H9 (cell line): ENCODE data around the gene CRYBA2. TPM values are rescaled to one million over a fixed set of nuclear protein-coding genes. Genes with fewer than 3 reads are reported as not detected.

ENCODE experiments used
- DNase-seq: peaks from one replicate; pipeline ENCODE4 v3.0.0-alpha.2; 2017
- H2AFZ ChIP-seq: one replicate; pipeline ENCODE4 v1.6.1; 2013; ENCODE audit warnings: mild to moderate bottlenecking, low read length, control low read depth, moderate library complexity
- H2AK5ac ChIP-seq: 2 replicates; pipeline ENCODE4 v1.6.1; 2013; ENCODE audit warnings: low read length, control low read depth, mixed read lengths; ENCODE audit not compliant: insufficient read length
- H2BK120ac ChIP-seq: one replicate; pipeline ENCODE4 v1.6.1; 2013; ENCODE audit warnings: low read depth, mild to moderate bottlenecking, low read length, control low read depth, inconsistent platforms; ENCODE audit not compliant: poor library complexity, severe bottlenecking
- H2BK12ac ChIP-seq: 2 replicates; pipeline ENCODE4 v1.6.1; 2013; ENCODE audit warnings: low read length, control low read depth, mixed read lengths, low read depth; ENCODE audit not compliant: insufficient read length
- H2BK15ac ChIP-seq: 2 replicates; pipeline ENCODE4 v1.6.1; 2013; ENCODE audit warnings: low read depth, low read length, control low read depth
- H2BK20ac ChIP-seq: one replicate; pipeline ENCODE4 v1.6.1; 2013; ENCODE audit warnings: low read depth, mild to moderate bottlenecking, low read length, control low read depth, inconsistent platforms; ENCODE audit not compliant: poor library complexity, severe bottlenecking
- H2BK5ac ChIP-seq: 2 replicates; pipeline ENCODE4 v1.6.1; 2013; ENCODE audit warnings: low read length, control low read depth, mixed read lengths; ENCODE audit not compliant: insufficient read length
- H3K14ac ChIP-seq: 2 replicates; pipeline ENCODE4 v1.6.1; 2013; ENCODE audit warnings: low read length, control low read depth; ENCODE audit not compliant: insufficient read depth
- H3K18ac ChIP-seq: 2 replicates; pipeline ENCODE4 v1.6.1; 2013; ENCODE audit warnings: low read depth, mild to moderate bottlenecking, mixed read lengths, low read length, control low read depth; ENCODE audit not compliant: insufficient read length
- H3K23ac ChIP-seq: 2 replicates; pipeline ENCODE4 v1.6.1; 2013; ENCODE audit warnings: low read length, control low read depth, mixed read lengths, low read depth; ENCODE audit not compliant: insufficient read length
- H3K23me2 ChIP-seq: 2 replicates; pipeline ENCODE4 v1.6.1; 2013; ENCODE audit warnings: low read depth, mild to moderate bottlenecking, mixed read lengths, low read length, control low read depth; ENCODE audit not compliant: insufficient read length, poor library complexity, severe bottlenecking
- H3K27ac ChIP-seq: 2 replicates; pipeline ENCODE4 v1.5.1; 2013; ENCODE audit warnings: low read length, control low read depth, mixed read lengths, low read depth; ENCODE audit not compliant: insufficient read length
- H3K27me3 ChIP-seq: 2 replicates; pipeline ENCODE4 v1.6.1; 2013; ENCODE audit warnings: low read length, control low read depth, inconsistent platforms; ENCODE audit not compliant: insufficient read depth
- H3K4ac ChIP-seq: 2 replicates; pipeline ENCODE4 v1.6.1; 2013; ENCODE audit warnings: low read depth, mild to moderate bottlenecking, control low read depth, inconsistent platforms, low read length, moderate library complexity
- H3K4me1 ChIP-seq: 2 replicates; pipeline ENCODE4 v1.6.1; 2013; ENCODE audit warnings: low read length, control low read depth, inconsistent platforms; ENCODE audit not compliant: insufficient read depth
- H3K4me2 ChIP-seq: 2 replicates; pipeline ENCODE4 v1.6.1; 2013; ENCODE audit warnings: low read length, control low read depth, mixed read lengths; ENCODE audit not compliant: insufficient read length, insufficient read depth
- H3K56ac ChIP-seq: 2 replicates; pipeline ENCODE4 v1.6.1; 2013; ENCODE audit warnings: low read depth, mild to moderate bottlenecking, mixed read lengths, low read length, control low read depth; ENCODE audit not compliant: insufficient read length
- H3K79me1 ChIP-seq: 2 replicates; pipeline ENCODE4 v1.6.1; 2013; ENCODE audit warnings: low read depth, mild to moderate bottlenecking, moderate library complexity, low read length, control low read depth, inconsistent platforms; ENCODE audit not compliant: insufficient read depth, poor library complexity, severe bottlenecking
- H3K79me2 ChIP-seq: 2 replicates; pipeline ENCODE4 v1.6.1; 2013; ENCODE audit warnings: low read length, control low read depth, inconsistent platforms; ENCODE audit not compliant: insufficient read depth
- H3K9ac ChIP-seq: 2 replicates; pipeline ENCODE4 v1.6.1; 2013; ENCODE audit warnings: low read length, control low read depth, mixed read lengths; ENCODE audit not compliant: insufficient read length; ENCODE audit errors: extremely low read depth
- H3K9me3 ChIP-seq: one replicate; pipeline ENCODE4 v1.6.1; 2013; ENCODE audit warnings: low read depth, low read length, inconsistent platforms; ENCODE audit not compliant: control insufficient read depth
- H3T11ph ChIP-seq: one replicate; pipeline ENCODE4 v1.6.1; 2013; ENCODE audit warnings: mild to moderate bottlenecking, low read length, control low read depth, inconsistent platforms
- H4K20me1 ChIP-seq: one replicate; pipeline ENCODE4 v1.6.1; 2013; ENCODE audit not compliant: control insufficient read depth, insufficient read length, insufficient read depth
- H4K5ac ChIP-seq: 2 replicates; pipeline ENCODE4 v1.6.1; 2013; ENCODE audit warnings: low read depth, mild to moderate bottlenecking, mixed read lengths, low read length, control low read depth; ENCODE audit not compliant: insufficient read length
- H4K8ac ChIP-seq: replicated peaks from 2 replicates; pipeline ENCODE4 v1.6.1; 2013; ENCODE audit warnings: low read length, control low read depth, mixed read lengths, low read depth; ENCODE audit not compliant: insufficient read length
- H4K91ac ChIP-seq: 2 replicates; pipeline ENCODE4 v1.6.1; 2013; ENCODE audit warnings: low read depth, mild to moderate bottlenecking, moderate library complexity, mixed read lengths, low read length, control low read depth; ENCODE audit not compliant: insufficient read length
- H3K27ac Mint-ChIP-seq, 3 experiments: 2 replicates in 2 of 3; 3 replicates in 1 of 3; pipeline ENCODE4 v1.8.0; 2020 to 2021; ENCODE audit warnings: mixed read lengths in 3 of 3, mild to moderate bottlenecking in 1 of 3, moderate library complexity in 1 of 3
- H3K27me3 Mint-ChIP-seq: 2 replicates; pipeline ENCODE4 v1.8.0; 2021; ENCODE audit warnings: low read depth, mild to moderate bottlenecking, moderate library complexity, mixed read lengths
- H3K36me3 Mint-ChIP-seq, 3 experiments: 2 replicates in 2 of 3; 3 replicates in 1 of 3; pipeline ENCODE4 v1.8.0; 2020 to 2021; ENCODE audit warnings: low read depth in 3 of 3, mixed read lengths in 3 of 3; ENCODE audit not compliant: insufficient read depth in 1 of 3
- H3K4me1 Mint-ChIP-seq, 2 experiments: 2 replicates each; pipeline ENCODE4 v1.8.0; 2020; ENCODE audit warnings: mixed read lengths in 2 of 2
- H3K4me3 Mint-ChIP-seq, 2 experiments: 2 replicates in 1 of 2; 3 replicates in 1 of 2; pipeline ENCODE4 v1.8.0; 2020 to 2021; ENCODE audit warnings: mild to moderate bottlenecking in 2 of 2, mixed read lengths in 2 of 2, moderate library complexity in 1 of 2
- H3K9me3 Mint-ChIP-seq, 2 experiments: 2 replicates in 1 of 2; 3 replicates in 1 of 2; pipeline ENCODE4 v1.8.0; 2020; ENCODE audit warnings: mild to moderate bottlenecking in 2 of 2, mixed read lengths in 2 of 2, moderate library complexity in 1 of 2
- CTCF ChIP-seq: fragments of 200-600 bp; sonication (generic); conservative IDR thresholded peaks from 3 replicates; pipeline ENCODE4 v1.8.0; 2021; ENCODE audit warnings: antibody characterized with exemption, mild to moderate bottlenecking
- WGBS: extraction: QIAGEN DNeasy Blood & Tissue Kit; methylation state at CpG from one replicate; pipeline ENCODE4 v1.1.7; 2013; ENCODE audit warnings: missing lambda C conversion rate, low lambda C conversion rate, mixed read lengths; ENCODE audit not compliant: insufficient read length; ENCODE audit errors: extremely low coverage; 5-methylcytosine and 5-hydroxymethylcytosine counted together
- total RNA-seq: library from RNA; stranded (reverse); gene quantifications from 2 replicates; pipeline ENCODE4 v1.2.1, GENCODE V29; 2021

The CRYBA2 gene
- total RNA-seq, 1 experiment from 2014 or later: not detected

- no peaks in the 10 kb centered on the region for H3K4me1 ChIP-seq
- no peak overlapping the region for H3K4me2 ChIP-seq
- H3K27ac Mint-ChIP-seq: no peak overlapping the region
- H2BK20ac ChIP-seq: no peak overlapping the region
- H2BK12ac ChIP-seq: no peak overlapping the region
- no CpG with 5 or more reads among the region's 11 CpGs for WGBS
- H4K8ac ChIP-seq: no peak overlapping the region
- no peak overlapping the region for H3K18ac ChIP-seq
- H3K9me3 ChIP-seq: no peaks in the 10 kb centered on the region
- peaks cover 6 to 7% of the 10 kb centered on the region in 2 experiments for H3K4me1 Mint-ChIP-seq
- H2AFZ ChIP-seq: no peak overlapping the region
- no peaks in the 10 kb centered on the region for H3K27me3 ChIP-seq
- H4K20me1 ChIP-seq: no peaks in the 10 kb centered on the region
- no peak overlapping the region for H2BK5ac ChIP-seq
- H3K4ac ChIP-seq: no peak overlapping the region
- peaks cover 14% of the 10 kb centered on the region for H3K27me3 Mint-ChIP-seq
- no peak overlapping the region for H3K14ac ChIP-seq
- TF ChIP-seq CTCF: no peak
- no peaks in the 10 kb centered on the region for H3K79me1 ChIP-seq
- H2BK120ac ChIP-seq: no peak overlapping the region
- no peak overlapping the region for H4K5ac ChIP-seq
- no peaks in the 10 kb centered on the region for H3K36me3 Mint-ChIP-seq
- no peak overlapping the region for H3K56ac ChIP-seq
- no peak overlapping the region for H3K9ac ChIP-seq
- H2BK15ac ChIP-seq: no peak overlapping the region
- H3K23ac ChIP-seq: no peak overlapping the region
- H2AK5ac ChIP-seq: no peak overlapping the region
- H3K9me3 Mint-ChIP-seq: no peaks in the 10 kb centered on the region
- H3K23me2 ChIP-seq: no peaks in the 10 kb centered on the region
- no peak for DNase-seq
- H3K4me3 Mint-ChIP-seq: no peak overlapping the region
- H3K27ac ChIP-seq: no peak overlapping the region
- H3T11ph ChIP-seq: no peak overlapping the region
- no peaks in the 10 kb centered on the region for H3K79me2 ChIP-seq
- no peak overlapping the region for H4K91ac ChIP-seq
These were observed 30.8 kb upstream of the CRYBA2 start for GRCh38 chr2:219024059-219024458.
